DND-41 (cell line): ENCODE results near the gene IMPDH1.

Experiments used
- ATAC-seq: fragments of 200-7000 bp; cut with Tn5 transposase; 3 replicates; pipeline ENCODE4 v1.9.1; 2021; ENCODE audit warnings: low read depth; ENCODE audit not compliant: insufficient read depth
- DNase-seq: peaks from one replicate; pipeline ENCODE4 v3.0.0-alpha.2; 2020
- H2AFZ ChIP-seq: 2 replicates; pipeline ENCODE4 v1.6.0; 2012; ENCODE audit warnings: low read depth, low read length
- H3K27ac ChIP-seq: 2 replicates; pipeline ENCODE4 v1.5.1; 2012; ENCODE audit warnings: low read length, inconsistent platforms
- H3K27me3 ChIP-seq: fragments of 200-600 bp; sonication (generic); 2 replicates; pipeline ENCODE4 v1.6.0; 2012; ENCODE audit warnings: low read length, mild to moderate bottlenecking, inconsistent platforms; ENCODE audit not compliant: insufficient read depth, poor library complexity
- H3K36me3 ChIP-seq: 2 replicates; pipeline ENCODE4 v1.5.1; 2012; ENCODE audit warnings: low read length, inconsistent platforms; ENCODE audit not compliant: insufficient read depth
- H3K4me1 ChIP-seq: 2 replicates; pipeline ENCODE4 v1.5.1; 2012; ENCODE audit warnings: mild to moderate bottlenecking, low read length; ENCODE audit not compliant: insufficient read depth
- H3K4me2 ChIP-seq: 2 replicates; pipeline ENCODE4 v1.6.0; 2012; ENCODE audit warnings: mild to moderate bottlenecking, moderate library complexity, low read length, inconsistent platforms; ENCODE audit not compliant: insufficient read depth
- H3K4me3 ChIP-seq, 2 experiments: fragments of 200-600 bp in 1 of 2; shearing (Covaris generic) in 1 of 2; 2 replicates each; pipeline ENCODE4 v1.5.1; 2012 to 2016; ENCODE audit warnings: inconsistent platforms in 2 of 2, low read length in 2 of 2, mild to moderate bottlenecking in 2 of 2, low read depth in 1 of 2, moderate library complexity in 1 of 2
- H3K79me2 ChIP-seq: 2 replicates; pipeline ENCODE4 v1.6.0; 2012; ENCODE audit warnings: low read length, inconsistent platforms; ENCODE audit not compliant: insufficient read depth
- H3K9ac ChIP-seq: 2 replicates; pipeline ENCODE4 v1.6.0; 2012; ENCODE audit warnings: low read depth, mild to moderate bottlenecking, inconsistent platforms, low read length, moderate library complexity
- H3K9me3 ChIP-seq: 2 replicates; pipeline ENCODE4 v1.5.1; 2012; ENCODE audit warnings: low read length, moderate library complexity, mild to moderate bottlenecking, inconsistent platforms; ENCODE audit not compliant: insufficient read depth, severe bottlenecking
- H4K20me1 ChIP-seq: 2 replicates; pipeline ENCODE4 v1.6.0; 2012; ENCODE audit warnings: low read length; ENCODE audit not compliant: insufficient read depth
- CTCF ChIP-seq: IDR thresholded peaks from 2 replicates; pipeline ENCODE4 v1.5.1; 2012; ENCODE audit warnings: borderline replicate concordance, low read length, moderate library complexity, mild to moderate bottlenecking; ENCODE audit not compliant: poor library complexity, severe bottlenecking; ENCODE audit errors: extremely low read depth
- EZH2 ChIP-seq: IDR thresholded peaks from 3 replicates; pipeline ENCODE4 v1.6.1; 2012; ENCODE audit warnings: borderline replicate concordance, low read depth, mild to moderate bottlenecking, moderate library complexity, low read length, inconsistent platforms; ENCODE audit not compliant: severe bottlenecking

IMPDH1 gene

GRCh38 chr7:128362670-128363069 lies 47.1 kb downstream of the IMPDH1 start:
- H2AFZ ChIP-seq: no peak overlapping the region
- no peak overlapping the region for H3K4me2 ChIP-seq
- H3K79me2 ChIP-seq: no peaks in the 10 kb centered on the region
- peaks cover 25% of the 10 kb centered on the region for H3K4me1 ChIP-seq
- 0 out of 2 replicates have a peak, but pooled peaks cover 2% of the 10 kb centered on the region for H4K20me1 ChIP-seq
- H3K4me3 ChIP-seq: no peak overlapping the region
- TF ChIP-seq EZH2: no peak
- TF ChIP-seq CTCF: no peak
- ATAC-seq (no peak), DNase-seq (no peak)
- no peak overlapping the region for H3K9ac ChIP-seq
- no peaks in the 10 kb centered on the region for H3K36me3 ChIP-seq
- H3K9me3 ChIP-seq: no peaks in the 10 kb centered on the region
- no peak overlapping the region for H3K27ac ChIP-seq
- peaks cover 66% of the 10 kb centered on the region for H3K27me3 ChIP-seq

GRCh38 chr7:128361411-128362379 lies 48.1 kb downstream of the IMPDH1 start, which contains the start of gene PRRT4:
PRRT4 (minus strand) TSS chr7:128361690.
- H4K20me1 ChIP-seq: 0 out of 2 replicates have a peak, but pooled peaks cover 2% of the 10 kb centered on the region
- H2AFZ ChIP-seq: peak within 1 kb of the TSS; percentile 75
- DNase-seq (peak; percentile 50), ATAC-seq (peak; percentile 80)
- H3K4me2 ChIP-seq: peak within 1 kb of the TSS; percentile 100
- H3K4me3 ChIP-seq: peak within 1 kb of the TSS; percentile 37 to 80; a peak in 3 of 4 replicates
- H3K36me3 ChIP-seq: no peaks in the 10 kb centered on the region
- peak within 1 kb of the TSS; percentile 61 for H3K9ac ChIP-seq
- no peak for TF ChIP-seq EZH2
- TF ChIP-seq CTCF: peak; percentile 30
- peaks cover 25% of the 10 kb centered on the region for H3K4me1 ChIP-seq
- H3K9me3 ChIP-seq: no peaks in the 10 kb centered on the region
- no peak within 1 kb of the TSS for H3K27ac ChIP-seq
- H3K27me3 ChIP-seq: peaks cover 63% of the 10 kb centered on the region
- no peaks in the 10 kb centered on the region for H3K79me2 ChIP-seq

- no peak overlapping the region; the same call in 1 of the 2 replicates for H2AFZ ChIP-seq
- peak overlapping the region; percentile 61; the same call in 1 of the 2 replicates for H3K9ac ChIP-seq
- no peak; the same call in 2 of the 3 replicates for ATAC-seq
- peaks cover 25% of the 10 kb centered on the region for H3K4me1 ChIP-seq
- H4K20me1 ChIP-seq: 0 out of 2 replicates have a peak, but pooled peaks cover 2% of the 10 kb centered on the region
- peaks cover 55% of the 10 kb centered on the region for H3K27me3 ChIP-seq
- peak overlapping the region; percentile 100 for H3K4me2 ChIP-seq
- H3K27ac ChIP-seq: no peak overlapping the region
- DNase-seq: no peak
- H3K36me3 ChIP-seq: no peaks in the 10 kb centered on the region
- no peaks in the 10 kb centered on the region for H3K9me3 ChIP-seq
- H3K4me3 ChIP-seq: peak overlapping the region in 1 of 2 experiments; percentile 80; a peak in 2 of 4 replicates
- no peak for TF ChIP-seq CTCF
- no peak for TF ChIP-seq EZH2
- H3K79me2 ChIP-seq: no peaks in the 10 kb centered on the region
These were observed 49.5 kb downstream of the IMPDH1 start for GRCh38 chr7:128360359-128360678.
